Suprapubic skin (tissue), 4 donors: ENCODE measurements around the gene FMN1.
A peak's percentile ranks its signal among the peaks of the same experiment; 100 is the strongest.

Experiments used
- EP300 ChIP-seq: sonication (generic); formaldehyde crosslinking; IDR thresholded peaks from one replicate; pipeline ENCODE4 v1.6.1; 2017; ENCODE audit warnings: antibody characterized with exemption
- POLR2A ChIP-seq, 2 donors: fragments of 450-650 bp; IDR thresholded peaks; one replicate each; pipeline ENCODE4 v1.6.1; 2017; ENCODE audit warnings: antibody characterized with exemption in 2 of 2, mild to moderate bottlenecking in 2 of 2, moderate library complexity in 2 of 2
- POLR2AphosphoS5 ChIP-seq, 3 donors: sonication (generic); formaldehyde crosslinking; IDR thresholded peaks; one replicate each; pipeline ENCODE4 v1.6.1; 2017; ENCODE audit warnings: antibody characterized with exemption in 3 of 3
- TF ChIP-seq, protein P1 (sequence below), 2 donors: fragments of 200-600 bp in 1 of 2; fragments of 450-650 bp in 1 of 2; sonication (generic) in 1 of 2; IDR thresholded peaks; one replicate each; pipeline ENCODE4 v1.5.1; 2016 to 2019; ENCODE audit warnings: antibody characterized with exemption in 2 of 2, mild to moderate bottlenecking in 1 of 2, moderate library complexity in 1 of 2

DNA sequence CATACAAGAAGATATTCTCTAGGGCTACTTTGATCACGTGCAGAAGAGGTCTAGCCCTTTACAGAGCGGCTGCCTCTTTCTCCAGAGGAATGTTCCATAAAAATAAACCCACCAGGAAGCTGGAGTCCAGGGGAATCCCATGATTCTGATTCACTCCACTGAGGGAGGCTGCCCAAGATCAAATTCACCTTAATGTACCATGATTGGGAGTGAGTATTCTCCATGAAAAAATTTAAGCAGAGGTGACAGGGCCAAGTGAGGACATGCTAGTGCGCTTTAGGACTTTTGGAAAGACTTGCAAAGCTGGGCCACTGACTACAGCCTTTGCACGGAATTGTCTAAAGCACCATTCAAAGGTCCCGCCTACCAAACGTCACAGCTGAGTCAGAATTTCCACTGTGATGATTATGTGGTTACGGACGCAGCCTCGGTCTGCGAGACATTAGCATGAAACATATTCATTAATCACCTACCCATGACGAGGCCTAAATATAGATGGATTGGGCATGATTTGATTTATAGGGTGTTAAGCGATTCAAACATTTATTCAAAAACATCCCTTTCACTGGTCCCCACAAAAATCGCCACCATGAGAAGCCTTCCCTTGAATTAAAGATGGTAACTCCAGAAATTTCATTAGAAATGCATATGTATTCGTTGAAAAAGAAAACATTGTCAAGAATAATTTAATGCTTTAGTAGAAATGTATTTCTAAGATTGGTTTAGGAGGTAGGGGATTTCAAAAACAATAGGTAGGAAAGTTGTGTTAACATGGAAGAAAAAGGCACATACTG lies 324.1 kb downstream of the FMN1 start:
- TF ChIP-seq POLR2A (IDR thresholded peaks at IDR 0.05) (no peak), EP300 (peak; percentile 79), POLR2AphosphoS5 (IDR thresholded peaks at IDR 0.05) (no peak)
- TF ChIP-seq, protein P1, sequence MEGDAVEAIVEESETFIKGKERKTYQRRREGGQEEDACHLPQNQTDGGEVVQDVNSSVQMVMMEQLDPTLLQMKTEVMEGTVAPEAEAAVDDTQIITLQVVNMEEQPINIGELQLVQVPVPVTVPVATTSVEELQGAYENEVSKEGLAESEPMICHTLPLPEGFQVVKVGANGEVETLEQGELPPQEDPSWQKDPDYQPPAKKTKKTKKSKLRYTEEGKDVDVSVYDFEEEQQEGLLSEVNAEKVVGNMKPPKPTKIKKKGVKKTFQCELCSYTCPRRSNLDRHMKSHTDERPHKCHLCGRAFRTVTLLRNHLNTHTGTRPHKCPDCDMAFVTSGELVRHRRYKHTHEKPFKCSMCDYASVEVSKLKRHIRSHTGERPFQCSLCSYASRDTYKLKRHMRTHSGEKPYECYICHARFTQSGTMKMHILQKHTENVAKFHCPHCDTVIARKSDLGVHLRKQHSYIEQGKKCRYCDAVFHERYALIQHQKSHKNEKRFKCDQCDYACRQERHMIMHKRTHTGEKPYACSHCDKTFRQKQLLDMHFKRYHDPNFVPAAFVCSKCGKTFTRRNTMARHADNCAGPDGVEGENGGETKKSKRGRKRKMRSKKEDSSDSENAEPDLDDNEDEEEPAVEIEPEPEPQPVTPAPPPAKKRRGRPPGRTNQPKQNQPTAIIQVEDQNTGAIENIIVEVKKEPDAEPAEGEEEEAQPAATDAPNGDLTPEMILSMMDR (IDR thresholded peaks at IDR 0.05): no peak
